ENCODE results near the gene RPL35A. TPM values are rescaled to one million over a fixed set of nuclear protein-coding genes. Genes with fewer than 3 reads are reported as not detected.

RPL35A gene
- 594 and 762 TPM in 2 replicates for total RNA-seq

DNA sequence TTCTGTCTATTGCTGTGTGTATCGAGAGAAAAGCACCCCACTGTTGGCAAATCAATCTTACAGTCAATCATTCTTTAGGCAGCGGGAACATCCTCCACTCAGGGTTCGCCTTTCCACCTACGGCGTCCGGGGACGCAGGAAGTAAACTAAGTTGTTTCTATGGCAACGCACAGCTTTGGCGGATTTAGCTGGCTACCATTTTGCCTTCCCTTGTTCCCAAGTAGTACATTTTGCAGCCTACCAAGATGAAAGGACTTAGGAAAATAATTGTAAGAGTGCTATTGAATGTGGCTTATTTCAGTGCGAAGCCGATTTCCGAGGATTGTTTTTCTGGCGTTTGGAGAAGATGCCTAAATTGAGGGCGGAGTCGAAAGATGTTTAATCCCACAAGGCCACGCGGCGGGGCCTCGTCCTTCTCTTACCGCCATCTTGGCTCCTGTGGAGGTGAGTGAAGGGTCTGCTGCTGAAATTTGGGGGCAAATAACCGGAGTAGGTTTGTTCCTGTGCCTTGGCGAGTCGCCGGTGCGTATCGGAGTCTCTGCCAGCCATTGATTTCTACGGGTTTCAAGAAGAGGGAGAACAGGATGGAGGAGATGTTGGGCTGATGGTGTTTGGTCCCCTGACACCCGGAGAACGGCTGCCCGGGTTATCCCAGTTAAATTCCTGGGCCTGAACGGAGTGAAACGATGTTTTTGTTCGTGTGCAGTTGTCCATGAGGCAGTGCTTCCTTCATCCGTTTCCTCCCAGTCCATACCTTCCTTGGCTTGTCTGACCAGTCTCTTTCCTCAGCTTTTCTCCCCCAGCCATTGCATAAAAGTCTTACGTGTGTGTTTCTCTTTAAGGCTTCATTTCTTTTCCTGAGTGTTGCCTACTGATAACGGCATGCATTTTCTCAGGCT is at the start of gene RPL35A:
RPL35A (plus strand) TSS at position 413 of the 899 bp plus-strand sequence. CDS start 778 bp downstream, outside the sequence.

DNA sequence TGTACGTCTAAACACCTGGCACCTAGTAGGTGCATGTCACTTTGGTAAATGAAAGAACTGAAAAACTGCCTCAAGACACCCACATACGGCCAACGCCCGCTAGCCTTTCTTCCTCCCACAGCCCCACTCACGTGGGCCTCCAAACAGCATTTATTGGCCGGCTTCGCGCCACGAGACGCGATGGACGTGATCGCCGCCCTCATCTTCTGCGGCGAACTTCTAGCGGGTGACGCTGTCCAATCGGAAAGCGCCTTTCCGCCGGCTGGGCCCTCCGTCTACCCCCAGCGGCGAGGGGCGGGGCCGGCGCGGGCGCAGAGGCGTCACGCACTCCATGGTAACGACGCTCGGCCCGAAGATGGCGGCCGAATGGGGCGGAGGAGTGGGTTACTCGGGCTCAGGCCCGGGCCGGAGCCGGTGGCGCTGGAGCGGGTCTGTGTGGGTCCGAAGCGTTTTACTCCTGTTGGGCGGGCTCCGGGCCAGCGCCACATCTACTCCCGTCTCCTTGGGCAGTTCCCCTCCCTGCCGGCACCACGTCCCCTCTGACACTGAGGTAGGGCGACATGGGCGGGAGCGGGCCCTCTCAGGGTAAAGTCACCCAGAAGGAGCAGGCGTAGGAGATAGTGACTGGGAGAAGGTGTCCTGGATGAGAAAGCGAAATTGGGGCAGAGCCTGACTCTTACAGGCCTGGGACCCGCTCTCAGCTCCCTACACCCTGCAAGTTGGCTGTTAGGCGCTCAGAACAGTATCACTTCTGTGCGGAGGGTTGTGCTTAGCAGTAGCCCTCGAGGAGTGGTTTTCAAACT is 10.1 kb downstream of the RPL35A start, which contains the start of gene LMLN:
LMLN (plus strand) TSS at position 327 of the 803 bp plus-strand sequence; CDS start at position 356, 29 bp downstream.

Other genes with a start within 250 kb of the RPL35A start
- 18.1 and 18.5 TPM in 2 replicates for gene RUBCN, start 213.3 kb upstream of the RPL35A start, total RNA-seq
- gene FYTTD1, start 200.3 kb upstream of the RPL35A start, total RNA-seq = 38.3 and 38.7 TPM in 2 replicates
- 28.6 and 28.7 TPM in 2 replicates for gene LRCH3, start 158.9 kb upstream of the RPL35A start, total RNA-seq
- gene LMLN, start 10.0 kb downstream of the RPL35A start, total RNA-seq = 5.1 and 11.3 TPM in 2 replicates

All from cardiac ventricle fibroblast (primary cell).